Liver (tissue), 3 donors: ENCODE results near the gene HID1.

Source experiments
- EGR1 ChIP-seq, 2 donors: IDR thresholded peaks; 2 replicates each; pipeline ENCODE4 v1.6.1; 2016 to 2018; ENCODE audit warnings: antibody characterized with exemption in 2 of 2, low read depth in 2 of 2
- FOXA1 ChIP-seq: IDR thresholded peaks from 2 replicates; pipeline ENCODE4 v1.6.1; 2016; ENCODE audit warnings: antibody characterized with exemption
- GABPA ChIP-seq, 2 donors: IDR thresholded peaks in 1 of 2; conservative IDR thresholded peaks in 1 of 2; 2 replicates each; pipeline ENCODE4 v1.6.1; 2016; ENCODE audit warnings: antibody characterized with exemption in 2 of 2, mild to moderate bottlenecking in 1 of 2, moderate library complexity in 1 of 2
- MAX ChIP-seq: IDR thresholded peaks from 2 replicates; pipeline ENCODE4 v1.6.1; 2016; ENCODE audit warnings: antibody characterized with exemption
- RAD21 ChIP-seq, 2 donors: IDR thresholded peaks; 2 replicates each; pipeline ENCODE4 v1.6.1; 2016; ENCODE audit warnings: antibody characterized with exemption in 2 of 2, mild to moderate bottlenecking in 2 of 2
- TAF1 ChIP-seq: conservative IDR thresholded peaks from 2 replicates; pipeline ENCODE4 v1.6.1; 2016; ENCODE audit warnings: antibody characterized with exemption, mild to moderate bottlenecking
- YY1 ChIP-seq: IDR thresholded peaks from 2 replicates; pipeline ENCODE4 v1.6.1; 2016; ENCODE audit warnings: antibody characterized with exemption, mild to moderate bottlenecking
- TF ChIP-seq, protein P1 (sequence below): fragments of 150-350 bp; IDR thresholded peaks from 2 replicates; pipeline ENCODE4 v1.5.1; 2017; ENCODE audit warnings: improper control_type of control experiment, low read depth, low read length; ENCODE audit not compliant: missing input control
- donor health status: healthy.
- donor health status: healthy.

GRCh38 chr17:74907012-74907411 is 65.5 kb downstream of the HID1 start:
- TF ChIP-seq, protein P1, sequence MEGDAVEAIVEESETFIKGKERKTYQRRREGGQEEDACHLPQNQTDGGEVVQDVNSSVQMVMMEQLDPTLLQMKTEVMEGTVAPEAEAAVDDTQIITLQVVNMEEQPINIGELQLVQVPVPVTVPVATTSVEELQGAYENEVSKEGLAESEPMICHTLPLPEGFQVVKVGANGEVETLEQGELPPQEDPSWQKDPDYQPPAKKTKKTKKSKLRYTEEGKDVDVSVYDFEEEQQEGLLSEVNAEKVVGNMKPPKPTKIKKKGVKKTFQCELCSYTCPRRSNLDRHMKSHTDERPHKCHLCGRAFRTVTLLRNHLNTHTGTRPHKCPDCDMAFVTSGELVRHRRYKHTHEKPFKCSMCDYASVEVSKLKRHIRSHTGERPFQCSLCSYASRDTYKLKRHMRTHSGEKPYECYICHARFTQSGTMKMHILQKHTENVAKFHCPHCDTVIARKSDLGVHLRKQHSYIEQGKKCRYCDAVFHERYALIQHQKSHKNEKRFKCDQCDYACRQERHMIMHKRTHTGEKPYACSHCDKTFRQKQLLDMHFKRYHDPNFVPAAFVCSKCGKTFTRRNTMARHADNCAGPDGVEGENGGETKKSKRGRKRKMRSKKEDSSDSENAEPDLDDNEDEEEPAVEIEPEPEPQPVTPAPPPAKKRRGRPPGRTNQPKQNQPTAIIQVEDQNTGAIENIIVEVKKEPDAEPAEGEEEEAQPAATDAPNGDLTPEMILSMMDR: no peak
- no peak for TF ChIP-seq RAD21 (IDR thresholded peaks at IDR 0.05)
- TF ChIP-seq TAF1: no peak
- no peak for TF ChIP-seq GABPA (IDR thresholded peaks at IDR 0.05 in 1 of 2, conservative IDR thresholded peaks at IDR 0.05 in 1 of 2)
- no peak for TF ChIP-seq FOXA1
- TF ChIP-seq MAX: no peak
- no peak for TF ChIP-seq YY1
- TF ChIP-seq EGR1 (IDR thresholded peaks at IDR 0.05; ENCODE audit: low read depth in 2 of 2): no peak
